ENCODE data around the gene NRXN3. TPM values are rescaled to one million over a fixed set of nuclear protein-coding genes. Genes with fewer than 3 reads are reported as not detected.

The NRXN3 gene
- total RNA-seq, 4 donors from 2014 or later, result 0.19 to 1.4 (median 0.40) TPM

DNA sequence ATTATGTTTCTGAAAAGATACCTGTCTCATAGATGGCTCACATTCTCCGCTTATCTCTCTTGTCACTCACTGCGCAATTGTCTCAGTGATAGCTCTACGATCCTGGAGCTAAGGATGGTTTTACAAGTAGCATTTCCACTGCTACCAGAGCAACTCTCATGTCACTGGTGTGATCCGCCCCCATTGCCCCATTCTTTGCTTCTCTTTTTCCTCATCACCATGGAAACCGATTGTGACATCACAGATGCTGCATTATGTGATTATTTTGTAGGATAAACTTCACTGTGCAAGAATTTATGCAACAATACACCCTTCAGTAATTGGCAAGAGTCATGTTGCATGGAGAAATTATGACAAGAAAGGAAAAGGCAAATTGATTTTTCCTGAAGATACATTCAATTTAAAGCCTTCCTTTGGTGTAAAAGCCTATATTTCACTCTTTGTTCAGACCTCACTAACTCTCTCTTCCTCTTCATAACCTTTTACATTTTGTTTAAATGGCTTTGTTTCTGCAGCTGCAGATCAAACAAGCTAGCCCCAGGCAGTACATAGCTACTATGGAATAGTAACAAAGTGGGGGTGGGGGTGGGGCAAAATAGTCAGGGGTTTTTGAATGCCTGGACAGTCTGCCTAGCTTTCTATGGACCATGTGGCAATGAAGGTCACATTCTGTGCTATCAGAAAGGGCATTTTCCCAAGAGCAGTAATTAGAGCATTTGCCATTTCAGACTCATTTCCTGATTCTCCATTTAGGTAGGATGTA lies 539.8 kb downstream of the NRXN3 start:
- TF ChIP-seq, protein P1, sequence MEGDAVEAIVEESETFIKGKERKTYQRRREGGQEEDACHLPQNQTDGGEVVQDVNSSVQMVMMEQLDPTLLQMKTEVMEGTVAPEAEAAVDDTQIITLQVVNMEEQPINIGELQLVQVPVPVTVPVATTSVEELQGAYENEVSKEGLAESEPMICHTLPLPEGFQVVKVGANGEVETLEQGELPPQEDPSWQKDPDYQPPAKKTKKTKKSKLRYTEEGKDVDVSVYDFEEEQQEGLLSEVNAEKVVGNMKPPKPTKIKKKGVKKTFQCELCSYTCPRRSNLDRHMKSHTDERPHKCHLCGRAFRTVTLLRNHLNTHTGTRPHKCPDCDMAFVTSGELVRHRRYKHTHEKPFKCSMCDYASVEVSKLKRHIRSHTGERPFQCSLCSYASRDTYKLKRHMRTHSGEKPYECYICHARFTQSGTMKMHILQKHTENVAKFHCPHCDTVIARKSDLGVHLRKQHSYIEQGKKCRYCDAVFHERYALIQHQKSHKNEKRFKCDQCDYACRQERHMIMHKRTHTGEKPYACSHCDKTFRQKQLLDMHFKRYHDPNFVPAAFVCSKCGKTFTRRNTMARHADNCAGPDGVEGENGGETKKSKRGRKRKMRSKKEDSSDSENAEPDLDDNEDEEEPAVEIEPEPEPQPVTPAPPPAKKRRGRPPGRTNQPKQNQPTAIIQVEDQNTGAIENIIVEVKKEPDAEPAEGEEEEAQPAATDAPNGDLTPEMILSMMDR (IDR thresholded peaks at IDR 0.05), result no peak
- DNase-seq (ENCODE audit: low spot score) (no peak), ATAC-seq (ENCODE audit: low FRiP score) (no peak)

DNA sequence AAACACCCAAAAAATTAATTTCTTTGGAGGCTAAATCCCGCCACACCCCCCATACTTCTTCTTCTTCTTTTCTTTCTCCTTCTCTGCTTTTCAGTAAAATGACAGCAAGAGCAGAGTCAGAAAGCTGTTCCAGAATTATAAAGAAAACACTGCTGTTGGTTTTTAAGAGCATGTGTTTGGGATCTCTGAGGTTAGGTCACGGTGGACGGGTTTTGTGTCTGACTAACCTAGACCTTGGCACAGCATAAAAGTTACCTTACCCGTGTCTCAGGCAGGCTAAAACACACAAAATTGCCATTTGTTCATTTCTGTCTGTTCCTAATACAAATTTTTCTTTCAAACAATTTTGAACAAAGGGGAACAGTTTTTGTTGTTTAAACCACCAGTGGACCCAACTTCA lies 540.8 kb downstream of the NRXN3 start:
- no peak for ATAC-seq (ENCODE audit: low FRiP score)
- TF ChIP-seq, protein P1 (IDR thresholded peaks at IDR 0.05), result no peak

DNA sequence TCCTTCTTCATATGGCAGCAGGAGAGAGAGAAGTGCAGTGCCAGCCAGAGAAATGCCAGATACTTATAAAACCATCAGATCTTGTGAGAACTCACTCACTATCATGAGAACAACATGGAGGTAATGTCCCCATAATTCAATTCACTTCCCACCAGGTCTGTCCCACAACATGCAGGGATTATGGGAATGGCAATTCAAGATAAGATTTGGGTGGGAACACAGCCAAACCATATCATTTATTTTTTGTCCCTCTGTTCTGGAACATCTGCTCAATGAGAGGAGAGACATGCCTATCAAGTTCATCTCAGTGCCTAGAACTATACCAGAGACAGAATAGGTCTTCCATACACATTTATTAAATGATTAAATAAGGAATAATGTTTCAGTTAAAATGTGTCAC lies 543.5 kb downstream of the NRXN3 start:
- TF ChIP-seq, protein P1 (IDR thresholded peaks at IDR 0.05), result no peak
- DNase-seq (ENCODE audit: low spot score) (no peak), ATAC-seq (ENCODE audit: low FRiP score) (no peak)

More for the DNA sequence above, 540.8 kb downstream of the NRXN3 start:
- DNase-seq (ENCODE audit: low spot score), result no peak

DNA sequence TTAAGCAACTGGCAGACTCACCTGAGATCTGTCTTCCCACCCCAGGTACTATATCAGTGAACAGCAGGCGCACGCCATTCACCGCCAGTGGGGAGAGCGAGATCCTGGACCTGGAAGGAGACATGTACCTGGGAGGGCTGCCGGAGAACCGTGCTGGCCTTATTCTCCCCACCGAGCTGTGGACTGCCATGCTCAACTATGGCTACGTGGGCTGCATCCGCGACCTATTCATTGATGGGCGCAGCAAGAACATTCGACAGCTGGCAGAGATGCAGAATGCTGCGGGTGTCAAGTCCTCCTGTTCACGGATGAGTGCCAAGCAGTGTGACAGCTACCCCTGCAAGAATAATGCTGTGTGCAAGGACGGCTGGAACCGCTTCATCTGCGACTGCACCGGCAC lies 544.5 kb downstream of the NRXN3 start:
- no peak for ATAC-seq (ENCODE audit: low FRiP score)
- TF ChIP-seq, protein P1 (IDR thresholded peaks at IDR 0.05), result no peak
- no peak for DNase-seq (ENCODE audit: low spot score)

DNA sequence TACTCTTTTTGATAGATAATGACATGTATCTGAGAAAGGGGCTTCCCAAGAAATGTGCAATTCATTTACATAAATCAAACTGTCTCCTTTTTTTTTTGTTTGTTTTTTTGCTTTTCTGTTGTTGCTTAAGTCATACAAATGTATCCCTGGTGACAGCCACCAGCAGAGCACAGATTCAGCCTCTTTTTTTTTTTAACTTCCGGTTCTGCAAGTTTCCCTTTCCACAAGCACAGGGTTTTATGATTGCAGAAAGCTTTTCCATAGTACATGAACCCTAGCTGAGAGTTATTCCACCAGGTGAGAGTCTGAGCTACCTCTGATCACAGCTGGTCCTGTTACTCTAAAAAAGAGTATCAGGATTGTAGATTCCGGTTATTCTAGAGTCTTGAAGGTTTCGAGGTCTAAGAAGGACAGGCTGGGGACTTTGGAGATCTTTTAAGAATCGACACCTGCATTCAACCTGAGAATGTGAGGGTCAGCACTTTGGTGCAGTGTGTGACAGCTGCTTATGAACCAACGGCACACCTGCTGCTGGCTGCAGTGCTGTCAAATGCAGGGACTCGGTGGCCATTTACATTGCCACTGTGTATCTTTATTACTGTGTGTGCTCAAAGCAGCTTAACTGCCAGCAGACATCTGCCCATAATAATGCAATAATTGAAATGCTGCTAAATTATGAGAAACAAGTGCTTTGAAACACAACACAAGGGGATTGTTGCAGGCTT lies 551.7 kb downstream of the NRXN3 start:
- TF ChIP-seq, protein P1 (IDR thresholded peaks at IDR 0.05), result no peak
- DNase-seq (ENCODE audit: low spot score), result no peak
- no peak for ATAC-seq (ENCODE audit: low FRiP score)

DNA sequence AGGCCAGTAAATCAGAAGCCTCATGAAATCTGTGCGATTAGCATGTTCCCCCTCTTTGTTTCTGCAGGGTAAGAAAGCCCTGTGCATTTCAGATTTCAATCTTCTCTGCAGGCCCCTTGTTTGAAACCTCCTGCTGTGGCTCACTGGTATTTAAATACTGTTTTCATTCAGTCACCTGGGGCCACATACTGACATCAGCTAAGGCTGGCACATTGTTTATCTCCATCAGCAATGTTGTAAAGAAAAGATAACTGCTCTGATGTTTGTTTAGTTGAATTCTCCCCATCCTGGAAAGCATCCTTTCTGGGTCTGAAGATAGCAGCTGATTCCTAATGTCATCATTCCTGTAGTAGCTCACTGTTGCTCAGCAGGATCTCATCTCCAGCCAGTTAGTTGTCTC lies 554.9 kb downstream of the NRXN3 start:
- TF ChIP-seq, protein P1 (IDR thresholded peaks at IDR 0.05), result no peak
- DNase-seq (ENCODE audit: low spot score) (no peak), ATAC-seq (ENCODE audit: low FRiP score) (no peak)

Measured in omental fat pad (tissue), 4 donors.